ENCODE results near the gene MVB12A.

MVB12A gene

GRCh38 chr19:17447704-17448130 is 27.9 kb downstream of the MVB12A start:
- no peak for DNase-seq

GRCh38 chr19:17448131-17448967 is 28.5 kb downstream of the MVB12A start, which contains the start of gene TMEM221:
Gene TMEM221, minus strand, starts transcription at chr19:17448668. Its CDS starts 206 bp downstream, at chr19:17448462.
- peak; percentile 44 to 58 for DNase-seq

- peak; percentile 27 to 73 for DNase-seq
Measured at GRCh38 chr19:17450264-17451075, 30.6 kb downstream of the MVB12A start.

- no peak for DNase-seq
Measured at GRCh38 chr19:17451820-17452219, 32.0 kb downstream of the MVB12A start.

- no peak for DNase-seq
Measured at GRCh38 chr19:17454576-17455071, 34.8 kb downstream of the MVB12A start.

GRCh38 chr19:17455308-17456123 is 35.7 kb downstream of the MVB12A start:
- no peak for DNase-seq

- DNase-seq: no peak
Measured at GRCh38 chr19:17456127-17456526, 36.3 kb downstream of the MVB12A start.

GRCh38 chr19:17457616-17458015 is 37.8 kb downstream of the MVB12A start:
- DNase-seq: no peak

- no peak for DNase-seq
Measured at GRCh38 chr19:17458970-17459369, 39.1 kb downstream of the MVB12A start.

GRCh38 chr19:17460372-17461230 is 40.8 kb downstream of the MVB12A start, which contains the start of gene NXNL1:
Gene NXNL1, minus strand, starts transcription at chr19:17460926. Its CDS starts 57 bp downstream, at chr19:17460869.
- DNase-seq: no peak

- DNase-seq: no peak
Measured at GRCh38 chr19:17466487-17466850, 46.6 kb downstream of the MVB12A start.

GRCh38 chr19:17467471-17468301 is 47.8 kb downstream of the MVB12A start:
- no peak for DNase-seq

- no peak for DNase-seq
Measured at GRCh38 chr19:17468302-17469091, 48.6 kb downstream of the MVB12A start.

- no peak for DNase-seq
Measured at GRCh38 chr19:17469092-17469480, 49.2 kb downstream of the MVB12A start.

GRCh38 chr19:17469481-17470067 is 49.7 kb downstream of the MVB12A start:
- DNase-seq: peak; percentile 86 to 93

- peak; percentile 85 for DNase-seq
Measured at GRCh38 chr19:17470068-17470841, 50.4 kb downstream of the MVB12A start, which contains the start of gene SLC27A1. Gene SLC27A1, plus strand, starts transcription at chr19:17470524. Its CDS starts 17 bp downstream, at chr19:17470541.

GRCh38 chr19:17471410-17472125 is 51.7 kb downstream of the MVB12A start:
- DNase-seq: no peak

- no peak for DNase-seq
Measured at GRCh38 chr19:17473041-17473440, 53.2 kb downstream of the MVB12A start.
